Amniotic stem cell (primary cell): ENCODE data around the gene DMAC2L.
"Not testable (repeated sequence)": the region's sequence is repeated elsewhere in the genome, so short reads cannot be mapped to it uniquely, and the experiment has no call there.

Source experiments
- DNase-seq: peaks from one replicate; lab custom pipeline; 2025; lab: John Stamatoyannopoulos, UW

Gene DMAC2L

DNA sequence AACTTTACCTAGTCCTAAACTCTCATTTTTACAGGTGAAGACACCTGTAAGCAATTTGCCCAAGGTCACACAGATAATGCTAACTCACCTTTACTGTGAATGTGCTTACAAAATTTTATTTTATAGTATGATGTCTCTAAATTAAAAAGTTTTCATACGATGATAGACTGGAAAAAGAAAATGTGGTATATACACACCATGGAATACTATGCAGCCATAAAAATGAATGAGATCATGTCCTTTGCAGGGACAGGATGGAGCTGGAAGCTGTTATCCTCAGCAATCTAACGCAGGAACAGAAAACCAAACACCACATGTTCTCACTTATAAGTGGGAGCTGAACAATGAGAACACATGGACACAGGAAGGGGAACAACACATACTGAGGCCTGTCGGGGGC is 44.2 kb downstream of the DMAC2L start:
- DNase-seq, result not testable (repeated sequence)

DNA sequence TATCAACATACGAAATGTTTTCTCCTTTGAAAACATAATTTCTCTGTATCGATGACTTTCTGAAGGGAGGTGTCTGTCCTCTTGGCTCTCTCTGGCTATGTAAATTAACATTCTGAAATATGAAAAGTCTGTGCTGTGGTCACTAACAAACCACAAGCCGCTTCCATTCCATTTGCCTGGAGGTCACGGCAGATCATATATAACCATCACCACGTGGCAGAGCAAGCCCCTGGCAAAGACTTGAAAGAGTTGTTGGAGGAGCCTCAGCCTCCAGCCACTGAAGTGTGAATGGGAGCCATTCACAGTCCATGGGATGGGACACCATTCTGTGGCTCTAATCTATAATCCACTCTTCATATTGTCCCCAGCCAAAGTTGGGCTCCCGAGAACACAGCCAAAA is 45.0 kb downstream of the DMAC2L start:
- DNase-seq, result no peak

GRCh38 chr14:50357753-50358395 is 45.8 kb downstream of the DMAC2L start:
- DNase-seq, result no peak

DNA sequence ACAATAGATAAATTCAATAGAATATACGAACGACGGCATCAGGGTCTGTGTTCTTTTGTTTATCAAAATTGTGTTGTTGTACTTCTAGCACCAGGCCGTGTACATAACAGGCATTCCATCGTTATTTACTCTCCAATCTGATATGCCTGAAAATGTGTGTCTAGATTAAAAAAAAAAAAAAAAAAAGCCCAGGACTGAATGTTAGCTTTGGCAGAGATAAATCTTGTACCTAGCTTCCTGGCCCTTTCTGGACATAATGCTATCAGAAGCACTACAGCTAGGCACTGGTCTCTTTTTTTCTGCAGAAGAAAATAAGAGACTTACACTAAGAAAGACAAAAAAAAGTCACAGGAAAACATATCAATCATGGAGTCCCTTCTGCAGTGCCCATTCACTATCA is 47.5 kb downstream of the DMAC2L start:
- no peak for DNase-seq

- DNase-seq, result no peak
Measured at GRCh38 chr14:50360093-50360492, 48.0 kb downstream of the DMAC2L start.

DNA sequence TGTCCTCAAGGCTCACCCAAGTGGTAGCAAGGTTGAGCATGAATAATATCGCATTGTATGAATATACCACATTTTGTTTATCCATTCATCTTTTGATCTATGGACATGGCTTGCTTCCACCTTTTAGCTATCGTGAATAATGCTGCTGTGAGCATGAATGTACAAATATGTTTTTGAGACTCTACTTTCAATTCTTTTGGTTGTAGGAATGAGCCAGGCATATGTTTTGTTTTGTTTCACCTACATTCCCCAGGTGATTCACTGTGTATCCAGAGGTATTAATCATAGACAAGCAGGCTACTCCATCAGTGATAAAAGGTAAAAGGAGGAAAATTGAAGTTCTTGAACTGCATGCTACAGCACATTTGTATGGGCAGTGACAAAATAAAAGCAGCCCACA is 48.7 kb downstream of the DMAC2L start:
- no peak for DNase-seq

GRCh38 chr14:50361473-50362403 is 49.6 kb downstream of the DMAC2L start:
- DNase-seq, result not testable (repeated sequence)

GRCh38 chr14:50362764-50363713 is 50.9 kb downstream of the DMAC2L start:
- no peak for DNase-seq

GRCh38 chr14:50363714-50364111 is 51.6 kb downstream of the DMAC2L start:
- DNase-seq, result no peak

GRCh38 chr14:50364792-50365191 is 52.7 kb downstream of the DMAC2L start:
- no peak for DNase-seq

DNA sequence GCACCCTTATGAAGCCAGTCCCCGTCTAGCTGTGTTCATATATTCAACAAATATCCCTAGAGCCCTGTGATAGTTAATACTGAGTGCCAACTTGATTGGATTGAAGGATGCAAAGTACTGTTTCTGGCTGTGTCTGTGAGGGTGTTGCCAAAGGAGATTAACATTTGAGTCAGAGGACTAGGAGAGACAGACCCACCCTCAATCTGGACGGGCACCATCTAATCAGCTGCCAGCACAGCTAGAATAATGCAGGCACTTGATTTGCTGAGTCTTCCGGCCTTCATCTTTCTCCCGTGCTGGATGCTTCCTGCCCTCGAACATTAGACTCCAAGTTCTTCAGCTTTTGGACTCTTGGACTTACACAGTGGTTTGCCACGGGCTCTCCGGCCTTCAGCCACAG is 53.4 kb downstream of the DMAC2L start:
- not testable (repeated sequence) for DNase-seq

DNA sequence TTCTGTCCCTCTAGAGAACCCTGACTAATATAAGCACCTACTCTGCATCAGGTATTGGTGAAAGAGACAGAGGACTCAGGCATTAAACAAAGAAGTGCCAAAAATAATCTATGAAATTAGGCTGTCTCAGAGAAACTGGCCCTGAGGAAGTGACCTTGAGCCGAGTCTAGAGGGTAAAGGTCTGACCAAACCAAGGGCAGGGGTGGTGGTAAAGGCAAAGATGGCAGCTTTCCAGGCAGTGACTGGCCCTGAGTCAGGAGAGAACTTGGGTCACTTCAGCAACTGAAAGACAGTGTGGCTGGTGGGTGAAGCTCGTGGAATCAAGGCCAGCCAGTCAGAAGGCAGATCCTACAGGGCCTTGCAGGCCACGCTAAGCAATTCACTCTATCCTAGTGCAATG is 54.0 kb downstream of the DMAC2L start:
- DNase-seq, result no peak

DNA sequence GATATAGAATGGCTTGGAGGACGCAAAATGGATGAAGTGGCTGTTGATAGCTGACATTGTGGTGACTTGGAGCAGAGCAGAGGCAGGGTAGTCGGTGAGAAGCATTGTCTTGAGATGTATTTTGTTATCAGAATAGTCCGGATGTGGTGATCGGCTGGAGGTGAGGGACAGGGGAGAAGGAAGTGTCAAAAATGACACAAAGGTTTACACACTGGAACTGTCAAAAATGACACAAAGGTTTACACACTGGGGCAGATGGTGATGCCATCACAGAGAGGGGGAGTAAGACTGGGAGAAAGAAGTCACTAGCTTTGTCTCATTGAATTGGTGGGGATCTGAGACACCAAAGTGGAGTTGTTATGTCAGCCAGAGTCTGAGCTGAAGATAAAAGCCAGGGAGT is 54.5 kb downstream of the DMAC2L start:
- DNase-seq, result no peak

GRCh38 chr14:50371546-50371945 is 59.4 kb downstream of the DMAC2L start:
- no peak for DNase-seq

DNA sequence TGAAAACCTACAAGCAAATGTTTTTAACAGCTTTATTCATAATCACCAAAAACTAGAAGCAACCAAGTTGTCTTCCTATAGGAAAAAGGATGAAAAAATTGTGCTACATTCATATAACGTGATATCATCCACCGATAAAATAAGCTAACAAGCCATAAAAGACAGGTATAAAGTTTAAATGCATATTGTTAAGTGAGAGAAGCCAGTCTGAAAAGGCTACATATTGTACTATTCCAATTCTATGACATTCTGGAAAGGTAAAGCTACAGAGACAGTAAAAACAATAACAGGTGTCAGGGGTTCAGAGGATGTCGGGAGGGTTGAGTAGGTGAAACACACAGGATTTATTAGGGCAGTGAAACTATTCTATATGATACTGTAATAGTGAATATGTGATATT is 61.8 kb downstream of the DMAC2L start:
- no peak for DNase-seq

- no peak for DNase-seq
Measured at GRCh38 chr14:50375760-50376159, 63.6 kb downstream of the DMAC2L start.
